Measurements from ENCODE around the gene PI4KA.
"Not testable (repeated sequence)": the region's sequence is repeated elsewhere in the genome, so short reads cannot be mapped to it uniquely, and the experiment has no call there.

The PI4KA gene

DNA sequence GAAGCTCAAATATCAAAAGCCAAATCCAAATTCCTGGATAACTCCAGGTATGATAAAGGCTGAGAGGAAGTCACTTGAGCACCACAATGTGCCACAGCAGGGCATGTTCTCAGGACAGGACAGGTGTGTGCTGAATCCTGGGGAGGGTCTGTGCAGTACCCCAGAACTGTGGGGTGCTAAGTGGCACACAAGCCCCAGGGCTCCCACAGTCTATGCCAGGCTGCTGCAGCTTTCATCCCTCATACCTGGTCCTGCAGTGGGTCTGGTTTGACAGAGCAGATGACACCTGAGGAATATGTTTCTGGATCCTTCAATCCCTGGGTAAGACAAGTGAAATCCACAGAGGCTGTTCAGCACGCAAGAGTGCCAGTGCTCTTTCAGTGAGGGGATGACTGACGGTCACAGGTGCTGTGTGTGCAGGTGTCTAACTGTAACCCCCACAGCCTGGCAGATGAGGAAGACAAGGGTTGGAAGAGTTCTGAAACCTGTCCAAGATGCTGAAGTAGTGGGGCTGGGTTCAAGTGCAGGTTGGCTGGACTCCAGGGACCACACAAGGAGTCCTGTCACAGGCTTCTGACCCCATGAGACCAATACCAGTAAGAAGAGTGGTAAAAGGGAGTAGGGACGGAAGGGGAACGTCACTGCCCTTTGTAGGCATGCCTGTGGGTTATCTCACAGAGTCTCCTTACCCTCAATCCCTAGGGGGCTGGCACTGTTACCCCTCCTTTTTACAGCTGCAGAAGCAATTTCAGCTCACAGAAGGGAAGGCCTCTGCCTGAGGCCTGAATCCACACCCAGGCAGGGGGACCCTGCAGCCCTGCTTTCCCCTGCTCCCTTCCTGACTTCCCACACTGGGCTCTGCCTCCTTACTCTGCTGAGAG lies 70.6 kb downstream of the PI4KA start:
- DNase-seq, result no peak

DNA sequence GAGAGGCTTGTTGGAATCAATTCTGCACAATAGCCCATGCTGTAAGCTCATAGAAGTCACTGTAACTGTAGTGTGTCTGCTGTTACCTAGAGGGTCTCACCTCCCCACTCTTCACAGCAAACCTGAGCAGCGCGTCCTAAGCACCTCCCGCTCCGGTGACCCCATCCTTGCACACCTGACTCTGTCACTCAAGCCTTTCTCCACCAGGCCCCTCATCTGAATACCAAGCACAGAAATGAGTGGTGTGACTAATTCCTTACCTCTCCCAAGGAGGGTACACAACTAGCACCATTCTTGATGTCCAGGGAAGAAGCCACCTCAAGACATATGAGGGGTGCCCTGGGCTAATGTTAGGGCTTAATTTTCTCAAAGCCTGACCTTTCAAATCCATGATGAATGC lies 71.4 kb downstream of the PI4KA start:
- DNase-seq, result no peak

DNA sequence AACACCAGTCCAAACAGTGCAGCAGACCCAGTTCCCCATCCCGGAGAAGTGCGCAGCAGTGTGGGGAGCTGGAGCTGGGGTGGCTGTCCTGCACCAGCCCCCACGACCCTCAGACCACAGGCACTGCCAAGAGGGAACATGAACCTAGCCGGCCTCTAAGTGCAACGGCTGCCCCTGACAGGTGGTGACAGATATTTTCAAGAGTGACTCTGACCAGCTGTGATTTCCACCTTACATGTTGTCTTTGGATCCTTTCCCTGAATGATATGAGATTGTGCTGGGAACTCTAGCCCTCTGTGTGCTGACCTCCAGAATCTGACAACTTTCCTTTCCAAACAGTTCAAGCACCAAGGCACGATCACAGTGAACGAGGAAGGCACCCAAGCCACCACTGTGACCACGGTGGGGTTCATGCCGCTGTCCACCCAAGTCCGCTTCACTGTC lies 72.1 kb downstream of the PI4KA start:
- DNase-seq, result no peak

DNA sequence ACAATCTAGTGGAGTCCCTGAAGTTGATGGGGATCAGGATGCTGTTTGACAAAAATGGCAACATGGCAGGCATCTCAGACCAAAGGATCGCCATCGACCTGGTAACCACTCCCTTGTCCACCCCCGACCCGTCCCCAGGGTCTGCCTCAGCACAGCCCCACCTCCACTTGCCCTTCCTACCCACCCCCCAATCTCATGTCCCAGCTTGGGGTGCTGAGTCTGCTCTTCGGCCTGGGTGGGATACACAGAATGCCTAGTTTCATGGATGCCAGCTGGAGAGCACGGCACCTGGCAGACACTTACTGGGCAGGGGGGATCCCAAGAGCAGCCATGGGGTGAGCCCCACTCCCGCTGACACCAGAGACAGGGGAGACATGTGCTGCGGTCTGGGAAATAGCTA lies 72.6 kb downstream of the PI4KA start:
- DNase-seq, result no peak

DNA sequence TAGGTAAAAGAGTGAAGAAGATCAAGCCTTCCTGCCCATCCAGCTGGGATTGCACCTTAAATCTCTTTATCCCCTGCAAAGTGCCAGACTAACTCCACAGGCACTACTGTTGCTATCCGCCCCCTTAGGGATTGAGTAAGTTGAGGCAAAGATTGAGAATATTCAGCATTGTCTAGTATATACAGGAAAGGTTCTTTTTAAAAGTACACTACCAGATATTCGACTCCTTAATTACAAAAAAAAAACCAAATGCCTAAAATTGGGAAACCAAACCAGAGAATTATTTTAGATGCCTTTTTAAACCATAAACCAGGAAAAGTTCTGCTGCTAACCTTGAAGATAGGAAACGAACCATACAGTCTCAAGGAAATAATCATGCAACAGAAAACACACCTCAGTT lies 73.2 kb downstream of the PI4KA start:
- no peak for DNase-seq

DNA sequence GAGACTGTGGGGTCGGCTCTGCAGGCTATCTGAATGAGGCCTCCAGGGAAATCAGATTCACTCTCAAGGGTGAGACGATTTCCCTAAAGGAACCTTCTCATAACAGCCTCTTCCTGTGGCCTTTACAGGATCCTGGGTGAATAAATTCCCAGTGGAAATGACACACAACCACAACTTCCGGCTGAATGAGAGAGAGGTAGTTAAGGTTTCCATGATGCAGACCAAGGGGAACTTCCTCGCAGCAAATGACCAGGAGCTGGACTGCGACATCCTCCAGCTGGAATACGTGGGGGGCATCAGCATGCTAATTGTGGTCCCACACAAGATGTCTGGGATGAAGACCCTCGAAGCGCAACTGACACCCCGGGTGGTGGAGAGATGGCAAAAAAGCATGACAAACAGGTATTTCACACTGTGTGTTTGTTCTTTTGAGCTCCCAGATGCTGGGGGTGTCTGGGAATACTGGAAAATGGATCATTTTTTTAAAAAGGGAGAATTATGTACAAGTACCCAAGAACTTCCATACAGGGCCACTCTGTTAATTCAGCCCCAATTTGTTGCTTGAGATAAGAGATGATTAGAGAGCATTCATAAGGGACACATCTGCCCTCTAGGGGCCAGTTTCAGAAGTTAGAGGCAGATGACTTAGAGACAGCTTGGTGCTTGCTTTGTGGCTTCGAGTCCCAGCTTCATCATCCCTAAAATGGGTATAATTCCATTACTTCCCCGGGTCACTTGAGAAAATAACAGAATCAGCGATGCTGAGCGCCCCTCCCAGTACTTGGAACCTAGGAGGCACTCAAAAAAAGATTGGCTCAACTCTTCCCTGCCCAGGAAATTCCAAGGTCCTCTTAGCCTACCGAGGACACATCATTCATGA lies 74.5 kb downstream of the PI4KA start:
- no peak for DNase-seq

DNA sequence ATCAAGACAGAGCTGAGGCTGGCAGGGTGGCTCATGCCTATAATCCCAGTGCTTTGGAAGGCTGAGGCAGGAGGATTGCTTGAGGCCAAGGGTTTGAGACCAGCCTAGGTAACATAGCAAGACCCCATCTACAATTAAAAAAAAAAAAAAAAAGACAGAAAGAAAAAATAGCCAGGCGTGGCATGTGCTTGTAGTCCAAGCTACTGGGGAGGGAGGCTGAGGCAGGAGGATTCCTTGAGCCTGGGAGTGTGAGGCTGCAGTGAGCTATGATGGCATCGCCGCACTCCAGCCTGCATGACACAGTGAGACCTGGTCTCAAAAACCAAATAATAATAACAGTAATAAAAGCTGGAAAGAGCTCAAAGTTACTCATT lies 75.3 kb downstream of the PI4KA start:
- no peak for DNase-seq

DNA sequence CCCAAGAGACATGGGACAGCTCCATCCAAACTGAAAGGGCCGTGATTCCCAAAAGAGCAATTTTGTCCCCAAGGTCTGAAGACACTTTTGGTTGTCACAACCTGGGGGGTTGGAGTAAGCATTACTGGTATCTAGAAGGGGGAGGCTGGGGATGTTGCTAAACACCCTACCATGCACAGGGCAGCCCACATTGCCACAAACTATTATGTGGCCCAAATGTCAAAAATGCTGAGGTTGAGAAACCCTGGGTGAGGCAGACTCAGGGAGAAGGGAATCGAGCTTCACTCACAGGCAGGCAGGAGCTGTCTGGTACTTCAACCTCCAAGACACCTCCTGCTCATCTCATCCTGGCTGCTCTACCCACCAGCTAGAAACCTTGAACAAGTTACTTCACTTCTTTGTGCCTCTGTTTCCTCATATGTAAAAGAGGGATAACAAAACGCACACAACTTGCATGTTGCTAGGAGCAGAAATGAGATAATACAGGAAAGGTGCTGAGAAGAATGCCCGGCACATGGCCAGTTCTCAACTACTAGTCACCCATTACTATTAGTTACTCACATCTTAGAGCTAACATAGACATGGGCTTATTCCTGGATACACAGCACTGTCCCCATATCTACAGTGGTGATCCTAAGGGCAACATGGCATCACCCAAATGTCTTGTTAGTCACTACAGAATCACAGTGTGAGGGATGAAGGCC lies 75.9 kb downstream of the PI4KA start:
- no peak for DNase-seq

DNA sequence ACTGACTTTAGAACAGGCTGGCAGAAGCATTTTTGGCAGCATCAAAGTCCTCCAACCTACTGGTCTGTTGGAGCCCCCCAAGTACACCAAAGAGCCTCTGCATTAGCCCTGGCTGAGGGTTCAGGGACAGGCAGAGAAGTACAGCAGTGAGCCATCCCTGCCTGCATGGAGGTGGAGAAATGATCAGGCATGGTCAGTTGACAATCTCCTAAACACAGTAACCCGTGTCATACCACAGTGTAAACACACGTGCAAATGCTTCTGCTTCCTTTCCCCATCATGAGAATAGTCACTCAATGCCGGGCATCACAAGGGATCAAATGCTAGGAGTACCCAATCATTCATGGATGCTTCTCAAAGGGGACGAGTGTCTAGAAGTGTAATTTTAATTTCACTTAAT lies 76.5 kb downstream of the PI4KA start:
- no peak for DNase-seq

DNA sequence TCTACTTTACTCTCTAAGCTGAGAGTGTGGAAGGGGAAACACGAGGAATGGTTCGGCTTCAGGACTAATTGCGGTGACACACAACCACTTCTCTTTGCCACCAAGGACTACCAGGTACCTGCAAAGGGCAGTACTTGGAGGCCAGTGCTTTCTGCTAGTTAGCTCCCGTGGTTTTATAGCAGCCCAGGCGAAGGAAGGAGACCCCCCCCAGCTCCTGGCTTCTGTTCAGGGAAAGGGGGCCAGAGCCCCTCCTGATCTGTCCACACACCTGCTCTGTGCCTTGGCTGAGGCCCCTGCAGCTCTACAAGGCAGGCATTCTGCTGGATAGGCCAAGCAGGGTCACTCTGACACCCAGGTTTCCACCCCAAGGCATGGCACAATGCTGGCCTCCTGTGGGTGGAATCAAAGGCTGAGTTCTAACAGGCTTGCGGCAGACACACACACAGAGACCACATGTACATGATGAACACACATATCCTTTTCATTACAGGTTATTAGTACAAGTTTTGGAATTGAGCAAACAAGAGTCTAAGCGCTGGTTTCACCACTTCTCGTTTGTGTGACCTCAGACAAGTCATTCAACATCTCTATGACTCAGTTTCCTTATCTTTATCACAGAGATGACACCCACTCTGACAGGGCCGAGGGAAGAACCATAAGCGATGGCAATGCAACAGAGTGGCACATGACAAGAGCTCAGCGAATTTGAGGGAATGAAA lies 77.2 kb downstream of the PI4KA start:
- DNase-seq, result no peak

DNA sequence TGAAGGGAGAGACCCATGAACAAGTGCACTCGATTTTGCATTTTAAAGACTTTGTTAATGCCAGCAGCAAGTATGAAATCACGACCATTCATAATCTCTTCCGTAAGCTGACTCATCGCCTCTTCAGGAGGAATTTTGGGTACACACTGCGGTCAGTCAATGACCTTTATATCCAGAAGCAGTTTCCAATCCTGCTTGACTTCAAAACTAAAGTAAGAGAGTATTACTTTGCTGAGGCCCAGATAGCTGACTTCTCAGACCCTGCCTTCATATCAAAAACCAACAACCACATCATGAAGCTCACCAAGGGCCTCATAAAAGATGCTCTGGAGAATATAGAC lies 78.8 kb downstream of the PI4KA start:
- no peak for DNase-seq

DNA sequence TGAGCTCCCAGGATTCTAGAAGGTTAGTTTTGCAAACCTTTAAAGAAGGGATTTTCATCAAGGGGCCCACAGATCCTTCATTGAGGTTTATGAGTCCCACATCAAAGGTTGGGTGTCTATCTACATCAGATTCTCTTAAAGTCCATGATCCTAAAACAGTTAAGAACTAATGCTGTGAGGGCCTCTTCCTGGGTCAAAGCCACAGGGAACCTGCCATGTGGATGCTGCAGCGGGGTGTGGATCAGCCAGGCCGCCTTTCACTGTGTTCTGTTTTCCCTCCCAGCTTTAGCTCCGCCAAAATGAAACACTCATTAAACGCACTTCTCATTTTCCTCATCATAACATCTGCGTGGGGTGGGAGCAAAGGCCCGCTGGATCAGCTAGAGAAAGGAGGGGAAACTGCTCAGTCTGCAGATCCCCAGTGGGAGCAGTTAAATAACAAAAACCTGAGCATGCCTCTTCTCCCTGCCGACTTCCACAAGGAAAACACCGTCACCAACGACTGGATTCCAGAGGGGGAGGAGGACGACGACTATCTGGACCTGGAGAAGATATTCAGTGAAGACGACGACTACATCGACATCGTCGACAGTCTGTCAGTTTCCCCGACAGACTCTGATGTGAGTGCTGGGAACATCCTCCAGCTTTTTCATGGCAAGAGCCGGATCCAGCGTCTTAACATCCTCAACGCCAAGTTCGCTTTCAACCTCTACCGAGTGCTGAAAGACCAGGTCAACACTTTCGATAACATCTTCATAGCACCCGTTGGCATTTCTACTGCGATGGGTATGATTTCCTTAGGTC lies 79.4 kb downstream of the PI4KA start:
- DNase-seq, result no peak

DNA sequence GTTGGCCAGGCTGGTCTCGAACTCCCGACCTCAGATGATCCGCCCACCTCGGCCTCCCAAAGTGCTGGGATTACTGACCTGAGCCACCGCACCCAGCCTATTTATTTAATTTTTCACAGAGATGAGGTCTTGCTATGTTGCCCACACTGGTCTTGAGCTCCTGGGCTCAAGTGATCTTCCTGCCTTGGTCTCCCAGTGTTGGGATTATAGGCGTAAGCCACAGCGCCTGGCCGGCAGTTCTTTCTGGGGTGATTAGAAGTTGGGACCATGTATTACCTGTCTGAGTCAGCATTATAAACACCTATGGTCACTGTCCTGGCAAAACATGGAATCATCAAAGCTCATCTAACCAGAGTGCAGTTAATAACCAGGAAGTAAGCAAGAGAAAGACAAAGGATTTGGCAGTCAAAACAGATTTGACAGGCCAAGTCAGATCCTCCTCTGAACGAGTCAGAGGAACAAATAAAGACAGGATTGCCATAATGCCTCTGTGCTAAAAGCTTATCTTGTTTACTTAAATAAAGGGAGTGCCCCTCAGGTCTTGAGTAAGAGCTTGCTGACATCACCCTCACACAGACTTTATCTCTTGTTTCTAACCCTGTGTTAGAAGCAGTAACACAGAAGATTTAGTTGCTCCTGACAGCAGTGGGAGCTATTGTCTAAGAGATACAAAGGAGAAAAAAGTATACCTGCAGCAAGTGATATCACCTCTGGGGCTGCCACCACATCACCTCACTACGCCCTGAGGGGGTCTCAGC lies 81.0 kb downstream of the PI4KA start:
- no peak for DNase-seq

DNA sequence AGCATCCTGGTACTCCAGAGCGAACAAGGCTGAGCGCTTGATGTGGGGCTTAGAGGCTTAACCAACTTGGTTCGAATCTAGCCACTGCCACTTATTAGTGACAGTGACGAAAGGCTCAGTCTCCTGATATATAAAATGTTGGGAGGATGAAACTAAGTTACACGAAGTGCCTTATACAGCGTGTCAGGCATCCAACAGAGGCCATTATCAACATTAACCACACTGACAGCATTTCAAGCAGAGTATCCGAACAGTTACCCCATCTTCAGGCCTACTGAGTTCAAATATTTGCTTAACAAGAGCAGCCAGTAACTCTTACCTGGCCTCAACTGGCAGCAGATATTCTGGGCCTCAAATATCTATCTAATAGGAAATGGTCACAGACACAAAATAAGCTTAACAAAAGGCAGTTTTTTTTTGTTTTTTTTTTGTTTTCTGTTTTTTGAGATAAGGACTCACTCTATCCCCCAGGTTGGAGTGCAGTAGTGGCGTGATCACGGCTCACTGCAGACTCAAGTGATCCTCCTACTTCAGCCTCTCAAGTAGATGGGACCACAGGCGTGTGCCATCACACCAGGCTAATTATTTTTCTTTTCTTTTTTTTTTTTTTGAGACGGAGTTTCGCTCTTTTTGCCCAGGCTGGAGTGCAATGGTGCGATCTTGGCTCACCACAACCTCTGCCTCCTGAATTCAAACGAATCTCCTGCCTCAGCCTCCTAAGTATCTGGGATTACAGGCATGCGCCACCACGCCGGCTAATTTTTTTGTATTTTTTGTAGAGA lies 81.8 kb downstream of the PI4KA start:
- DNase-seq, result no peak

DNA sequence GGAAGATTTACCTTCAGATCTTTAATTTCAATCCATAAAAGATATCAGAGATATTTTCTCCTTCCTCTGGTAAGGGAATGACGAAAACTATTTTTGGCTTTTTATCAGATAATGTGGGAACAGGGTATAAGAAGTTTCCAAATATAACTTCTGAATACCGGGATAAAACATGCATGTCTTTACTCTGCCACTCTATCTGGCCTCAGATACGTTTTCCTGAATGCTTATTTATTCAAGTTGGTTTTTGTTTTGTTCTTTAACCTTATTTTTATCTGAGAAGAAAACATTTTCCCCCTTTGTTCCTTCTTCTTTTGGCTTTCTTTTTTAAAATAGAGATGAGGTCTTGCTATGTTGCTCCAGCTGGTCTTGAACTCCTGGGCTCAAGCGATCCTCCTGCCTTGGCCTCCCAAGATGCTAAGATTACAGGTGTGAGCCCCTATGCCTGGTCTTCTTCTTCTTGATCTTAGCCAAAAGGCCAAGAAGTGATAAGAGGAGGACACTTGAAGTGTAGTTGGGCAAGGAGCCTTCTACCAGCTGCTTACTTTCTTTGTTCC lies 83.2 kb downstream of the PI4KA start:
- DNase-seq, result no peak

DNA sequence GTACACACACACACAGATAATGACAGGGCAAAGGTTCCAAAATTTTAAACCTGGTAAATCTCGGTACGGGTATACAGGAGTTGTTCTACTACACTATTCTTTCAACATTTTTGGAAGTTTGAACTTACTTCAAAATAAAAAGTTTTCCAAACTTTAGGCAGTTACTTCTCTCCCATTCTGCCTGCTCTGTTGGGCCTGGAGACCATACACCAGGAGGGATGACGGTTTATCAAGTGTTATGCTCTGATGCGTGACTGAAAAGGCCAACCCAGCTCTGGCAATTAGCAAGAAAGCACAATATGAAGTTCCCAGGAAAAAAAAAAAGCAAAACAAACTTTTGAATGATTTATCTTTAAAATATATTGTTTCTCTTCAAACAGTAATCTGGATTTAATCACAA lies 83.7 kb downstream of the PI4KA start:
- DNase-seq, result no peak

DNA sequence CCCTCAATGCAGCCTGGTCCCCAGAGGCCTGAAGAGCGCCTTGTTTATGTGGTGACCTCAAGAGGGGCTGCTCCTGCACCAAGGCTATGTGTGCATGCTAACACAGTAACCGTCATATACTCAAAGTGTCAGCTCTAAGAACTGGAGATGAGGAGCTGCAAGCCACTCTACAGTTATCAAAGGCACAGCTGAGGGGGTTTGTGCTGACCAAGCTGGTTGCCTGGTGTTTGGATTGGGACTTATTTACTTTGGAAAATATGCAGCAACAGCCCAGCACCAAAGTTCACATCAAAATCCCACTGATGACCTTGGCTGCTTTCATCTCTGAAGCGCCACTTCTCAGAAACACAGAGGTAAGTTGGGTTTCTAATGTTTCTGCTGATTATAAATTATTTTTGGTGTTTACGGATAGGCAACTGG lies 84.8 kb downstream of the PI4KA start, which contains the start of gene SERPIND1:
TSS of gene SERPIND1 (plus strand) at position 321 of the 420 bp plus-strand sequence. CDS start 5,200 bp downstream, outside the sequence.
- DNase-seq, result no peak

DNA sequence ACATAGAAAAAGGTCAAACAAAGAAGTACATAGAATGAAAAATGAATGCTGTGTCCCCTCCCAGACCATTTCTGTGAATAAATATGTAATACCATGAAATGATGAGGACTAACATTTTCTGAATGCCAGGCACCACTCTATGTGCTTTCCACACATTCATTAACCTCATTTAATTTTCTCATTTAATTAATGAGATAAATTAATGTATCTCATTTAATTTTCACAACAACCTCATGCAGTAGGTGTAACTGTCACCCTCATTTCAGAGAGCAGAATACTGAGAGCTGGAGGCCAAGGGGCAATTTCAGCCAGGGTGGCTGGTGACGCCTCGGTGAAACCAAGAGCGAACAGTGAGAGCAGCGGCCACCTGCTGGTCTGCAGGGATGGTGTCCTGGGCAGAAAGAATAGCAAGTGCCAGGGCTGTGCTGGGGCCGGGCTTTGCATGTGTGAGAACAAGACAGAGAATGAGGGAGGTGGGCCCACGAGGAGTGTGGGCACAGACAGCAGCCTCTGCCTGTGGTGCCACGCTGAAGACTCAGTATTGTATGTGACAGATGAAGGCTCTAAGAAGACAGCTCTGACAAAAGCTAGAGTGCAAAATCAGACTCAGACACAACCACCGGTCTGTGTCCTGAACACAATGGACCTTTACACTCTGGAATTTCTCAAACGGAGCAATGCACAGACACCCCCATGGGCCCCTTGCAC lies 86.5 kb downstream of the PI4KA start:
- DNase-seq, result no peak

DNA sequence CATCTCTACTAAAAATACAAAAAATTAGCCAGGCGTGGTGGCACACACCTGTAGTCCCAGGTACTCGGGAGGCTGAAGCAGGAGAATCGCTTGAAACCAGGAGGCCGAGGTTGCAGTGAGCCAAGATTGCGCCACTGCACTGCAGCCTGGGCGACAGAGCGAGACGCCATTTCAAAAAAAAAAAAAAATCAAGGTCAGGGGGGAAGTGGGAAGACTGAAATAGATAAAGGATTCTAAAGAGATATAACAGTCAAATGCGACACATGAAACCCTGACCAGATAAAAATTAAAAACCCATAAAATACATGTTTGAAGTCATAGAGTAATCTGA lies 89.2 kb downstream of the PI4KA start:
- DNase-seq, result not testable (repeated sequence)

Data from NCI-H748 treated with DMSO at 0.1 percent for 48 hours (cell line).